ENCODE results near the gene EFCAB6.

EFCAB6 gene

GRCh38 chr22:43567691-43568324, 244.3 kb downstream of the EFCAB6 start:
- Histone ChIP-seq H3K4me1 (ENCODE audit: insufficient read depth, low read length, severe bottlenecking) (no peaks in the 10 kb centered on the region), H3K4me3 (ENCODE audit: low read depth, low read length, poor library complexity, severe bottlenecking) (no peak overlapping the region), H3K9ac (ENCODE audit: low read length) (no peak overlapping the region), H4K20me1 (ENCODE audit: insufficient read depth, low read length) (no peaks in the 10 kb centered on the region), H3K9me2 (ENCODE audit: low read depth, low read length) (no peaks in the 10 kb centered on the region), H3K4me2 (ENCODE audit: low read length) (no peak overlapping the region), H3K36me3 (ENCODE audit: insufficient read depth, low read length) (no peaks in the 10 kb centered on the region), H3K27me3 (ENCODE audit: insufficient read depth, low read length) (no peaks in the 10 kb centered on the region), H3K79me2 (ENCODE audit: insufficient read depth, low read length) (no peaks in the 10 kb centered on the region), H2AFZ (ENCODE audit: low read length) (no peak overlapping the region), H3K9me3 (ENCODE audit: low read length) (no peaks in the 10 kb centered on the region), H3K27ac (ENCODE audit: low read depth, low read length, poor library complexity, severe bottlenecking) (no peak overlapping the region), H3F3A (ENCODE audit: insufficient read depth, low read length) (no peaks in the 10 kb centered on the region)
- TF ChIP-seq CTCF (IDR thresholded peaks at IDR 0.05; ENCODE audit: low read length) (no peak), EZH2 (IDR thresholded peaks at IDR 0.05; ENCODE audit: borderline replicate concordance, low read length) (no peak)

GRCh38 chr22:43566561-43567332, 245.4 kb downstream of the EFCAB6 start:
- no peak overlapping the region for H2AFZ ChIP-seq (ENCODE audit: low read length)
- no peaks in the 10 kb centered on the region for H3K9me2 ChIP-seq (ENCODE audit: low read depth, low read length)
- H3K4me2 ChIP-seq (ENCODE audit: low read length): no peak overlapping the region
- no peaks in the 10 kb centered on the region for H3F3A ChIP-seq (ENCODE audit: insufficient read depth, low read length)
- H3K9ac ChIP-seq (ENCODE audit: low read length): no peak overlapping the region
- no peaks in the 10 kb centered on the region for H3K79me2 ChIP-seq (ENCODE audit: insufficient read depth, low read length)
- no peaks in the 10 kb centered on the region for H3K27me3 ChIP-seq (ENCODE audit: insufficient read depth, low read length)
- no peak overlapping the region for H3K27ac ChIP-seq (ENCODE audit: low read depth, low read length, poor library complexity, severe bottlenecking)
- H3K4me3 ChIP-seq (ENCODE audit: low read depth, low read length, poor library complexity, severe bottlenecking): no peak overlapping the region
- no peak for TF ChIP-seq EZH2 (IDR thresholded peaks at IDR 0.05; ENCODE audit: borderline replicate concordance, low read length)
- TF ChIP-seq CTCF (IDR thresholded peaks at IDR 0.05; ENCODE audit: low read length): no peak
- no peaks in the 10 kb centered on the region for H3K9me3 ChIP-seq (ENCODE audit: low read length)
- no peaks in the 10 kb centered on the region for H3K36me3 ChIP-seq (ENCODE audit: insufficient read depth, low read length)
- no peaks in the 10 kb centered on the region for H3K4me1 ChIP-seq (ENCODE audit: insufficient read depth, low read length, severe bottlenecking)
- H4K20me1 ChIP-seq (ENCODE audit: insufficient read depth, low read length): no peaks in the 10 kb centered on the region

- no peak overlapping the region for H3K27ac ChIP-seq (ENCODE audit: low read depth, low read length, poor library complexity, severe bottlenecking)
- no peaks in the 10 kb centered on the region for H3K9me3 ChIP-seq (ENCODE audit: low read length)
- H3K36me3 ChIP-seq (ENCODE audit: insufficient read depth, low read length): no peaks in the 10 kb centered on the region
- no peak overlapping the region for H3K9ac ChIP-seq (ENCODE audit: low read length)
- no peaks in the 10 kb centered on the region for H3K4me1 ChIP-seq (ENCODE audit: insufficient read depth, low read length, severe bottlenecking)
- no peaks in the 10 kb centered on the region for H3K79me2 ChIP-seq (ENCODE audit: insufficient read depth, low read length)
- no peaks in the 10 kb centered on the region for H4K20me1 ChIP-seq (ENCODE audit: insufficient read depth, low read length)
- H3K9me2 ChIP-seq (ENCODE audit: low read depth, low read length): no peaks in the 10 kb centered on the region
- H3F3A ChIP-seq (ENCODE audit: insufficient read depth, low read length): no peaks in the 10 kb centered on the region
- no peaks in the 10 kb centered on the region for H3K27me3 ChIP-seq (ENCODE audit: insufficient read depth, low read length)
- no peak overlapping the region for H2AFZ ChIP-seq (ENCODE audit: low read length)
- no peak overlapping the region for H3K4me3 ChIP-seq (ENCODE audit: low read depth, low read length, poor library complexity, severe bottlenecking)
- H3K4me2 ChIP-seq (ENCODE audit: low read length): no peak overlapping the region
- TF ChIP-seq EZH2 (IDR thresholded peaks at IDR 0.05; ENCODE audit: borderline replicate concordance, low read length): no peak
- no peak for TF ChIP-seq CTCF (IDR thresholded peaks at IDR 0.05; ENCODE audit: low read length)
These were observed 246.1 kb downstream of the EFCAB6 start for GRCh38 chr22:43566021-43566420.
